ENCODE data around the gene CFAP119.

Gene CFAP119

GRCh38 chr16:30785126-30786106, 23.6 kb upstream of the CFAP119 start:
- no peak for TF ChIP-seq GATA2 (IDR thresholded peaks at IDR 0.05; ENCODE audit: low read depth, low read length)
- TF ChIP-seq GATA3 (IDR thresholded peaks at IDR 0.05; ENCODE audit: low read depth, low read length), result no peak

- TF ChIP-seq GATA2 (IDR thresholded peaks at IDR 0.05; ENCODE audit: low read depth, low read length), result no peak
- no peak for TF ChIP-seq GATA3 (IDR thresholded peaks at IDR 0.05; ENCODE audit: low read depth, low read length)
Measured at GRCh38 chr16:30784215-30784614, 22.4 kb upstream of the CFAP119 start.

- TF ChIP-seq GATA2 (IDR thresholded peaks at IDR 0.05; ENCODE audit: low read depth, low read length) (no peak), GATA3 (IDR thresholded peaks at IDR 0.05; ENCODE audit: low read depth, low read length) (no peak)
Measured at GRCh38 chr16:30783280-30784109, 21.6 kb upstream of the CFAP119 start.

- TF ChIP-seq GATA2 (IDR thresholded peaks at IDR 0.05; ENCODE audit: low read depth, low read length) (no peak), GATA3 (IDR thresholded peaks at IDR 0.05; ENCODE audit: low read depth, low read length) (no peak)
Measured at GRCh38 chr16:30782486-30783279, 20.8 kb upstream of the CFAP119 start.

- no peak for TF ChIP-seq GATA2 (IDR thresholded peaks at IDR 0.05; ENCODE audit: low read depth, low read length)
- no peak for TF ChIP-seq GATA3 (IDR thresholded peaks at IDR 0.05; ENCODE audit: low read depth, low read length)
Measured at GRCh38 chr16:30780549-30780948, 18.7 kb upstream of the CFAP119 start.

GRCh38 chr16:30780021-30780420, 18.2 kb upstream of the CFAP119 start:
- no peak for TF ChIP-seq GATA3 (IDR thresholded peaks at IDR 0.05; ENCODE audit: low read depth, low read length)
- TF ChIP-seq GATA2 (IDR thresholded peaks at IDR 0.05; ENCODE audit: low read depth, low read length), result no peak

- TF ChIP-seq GATA3 (IDR thresholded peaks at IDR 0.05; ENCODE audit: low read depth, low read length), result no peak
Measured at GRCh38 chr16:30779596-30779995, 17.7 kb upstream of the CFAP119 start.

GRCh38 chr16:30778549-30779244, 16.8 kb upstream of the CFAP119 start:
- TF ChIP-seq GATA2 (IDR thresholded peaks at IDR 0.05; ENCODE audit: low read depth, low read length) (no peak), GATA3 (IDR thresholded peaks at IDR 0.05; ENCODE audit: low read depth, low read length) (no peak)

- no peak for TF ChIP-seq GATA2 (IDR thresholded peaks at IDR 0.05; ENCODE audit: low read depth, low read length)
- no peak for TF ChIP-seq GATA3 (IDR thresholded peaks at IDR 0.05; ENCODE audit: low read depth, low read length)
Measured at GRCh38 chr16:30777591-30778297, 15.9 kb upstream of the CFAP119 start.

GRCh38 chr16:30775392-30776188, 13.7 kb upstream of the CFAP119 start:
- TF ChIP-seq GATA3 (IDR thresholded peaks at IDR 0.05; ENCODE audit: low read depth, low read length) (no peak), GATA2 (IDR thresholded peaks at IDR 0.05; ENCODE audit: low read depth, low read length) (no peak)

GRCh38 chr16:30775131-30775391, 13.2 kb upstream of the CFAP119 start:
- no peak for TF ChIP-seq GATA2 (IDR thresholded peaks at IDR 0.05; ENCODE audit: low read depth, low read length)
- no peak for TF ChIP-seq GATA3 (IDR thresholded peaks at IDR 0.05; ENCODE audit: low read depth, low read length)
